Measurements from ENCODE around the gene NT5DC3. TPM values are rescaled to one million over a fixed set of nuclear protein-coding genes. Genes with fewer than 3 reads are reported as not detected.

Gene NT5DC3
- total RNA-seq (6.4 and 6.7 TPM in 2 replicates), polyA plus RNA-seq (1.2 and 1.5 TPM in 2 replicates), polyA minus RNA-seq (2.5 and 3.5 TPM in 2 replicates), Bru-seq, nascent RNA (percentile 61 among the genes with signal in this experiment), BruChase-seq, experiment 1, labeled RNA remaining after a 6-hour chase (percentile 56 among the genes with signal in this experiment), BruChase-seq, experiment 2, labeled RNA remaining after a 2-hour chase (percentile 59 among the genes with signal in this experiment)
- polyA plus RNA-seq (2011; cell fraction: cytosol; rRNA removed), result 1.5 TPM in 2 replicates
- polyA plus RNA-seq (2011; cell fraction: nucleus; rRNA removed), result 2.6 and 3.0 TPM in 2 replicates
- 3.0 and 3.5 TPM in 2 replicates for polyA plus RNA-seq (2012)
- 2.3 TPM for polyA minus RNA-seq (2011; cell fraction: cytosol; rRNA and poly(A)+ RNA removed)
- polyA minus RNA-seq (2011; cell fraction: nucleus; rRNA and poly(A)+ RNA removed), result 2.9 and 5.0 TPM in 2 replicates
- long read RNA-seq, full-length matches to known transcripts, result 2 of 4 reads
- long read RNA-seq, partial matches to known transcripts, result 0 of 4 reads
- long read RNA-seq, other reads (novel, unspliced or antisense), result 2 of 4 reads

- FAIRE-seq (peak; percentile 90), DNase-seq (ENCODE audit: low read depth, low spot score) (peak; percentile 69)
- peak within 1 kb of the TSS; percentile 70 for H3K4me2 ChIP-seq (ENCODE audit: insufficient read depth, low read length)
- TF ChIP-seq CTCF (IDR thresholded peaks at IDR 0.05; ENCODE audit: extremely low read depth in 1 of 2, insufficient read depth in 1 of 2, low read depth in 1 of 2, low read length in 2 of 2) (no peak), MYC (IDR thresholded peaks at IDR 0.05; ENCODE audit: low read depth, low read length) (peak; percentile 82), JUN (IDR thresholded peaks at IDR 0.05; ENCODE audit: borderline replicate concordance, insufficient read depth, insufficient read length, low read depth) (no peak), POLR2A (IDR thresholded peaks at IDR 0.05; ENCODE audit: low read depth, low read length) (peak; percentile 86), FOS (IDR thresholded peaks at IDR 0.05; ENCODE audit: borderline replicate concordance, insufficient read depth, low read length) (no peak), EZH2 (IDR thresholded peaks at IDR 0.05; ENCODE audit: borderline replicate concordance, low read depth, low read length, severe bottlenecking) (no peak), GATA2 (IDR thresholded peaks at IDR 0.05; ENCODE audit: insufficient read depth, insufficient read length, low read depth, low read length) (no peak), POLR2AphosphoS5 (IDR thresholded peaks at IDR 0.05; ENCODE audit: insufficient read depth, low read depth, low read length) (peak; percentile 83), MAX (IDR thresholded peaks at IDR 0.05; ENCODE audit: insufficient read depth, insufficient read length) (peak; percentile 92)
- no TSS peak for BruUV-seq (replicated peaks)
- dilution Hi-C loops (cut with MboI; ENCODE audit: extremely low pct_ligation_motif_present, low sequenced_read_pairs), result no loop called here
- H3K27ac ChIP-seq (ENCODE audit: insufficient read depth, low read depth, low read length), result no peak within 1 kb of the TSS
- peak within 1 kb of the TSS; percentile 48 for H3K9ac ChIP-seq (replicated peaks; ENCODE audit: extremely low read depth, insufficient read depth, low read length)
- ChIA-PET POLR2A (interaction anchor here (0.6 to 1.0 kb wide), 3 partner anchors 40 to 223 kb away, joined by 3 to 8 read pairs (median 3); partner anchors contain the start of gene HCFC2), CTCF (interaction anchor here (0.9 to 1.6 kb wide), 8 partner anchors 19 to 89 kb away, joined by 3 to 5 read pairs (median 3); partner anchors contain the start of gene HSP90B1)
- intact Hi-C loops (cut with micrococcal nuclease), result loop anchor here (1.0 kb wide), 4 partner anchors 36 to 89 kb away; partner anchors contain the start of gene HSP90B1
- H3K79me2 ChIP-seq (ENCODE audit: control insufficient read depth, insufficient read depth, low read length), result peaks cover 9% of the 10 kb centered on the region
- H3K4me1 ChIP-seq (ENCODE audit: control insufficient read depth, extremely low read depth, insufficient read depth, low read length), result peaks cover 11% of the 10 kb centered on the region
- H3K9me3 ChIP-seq (replicated peaks; ENCODE audit: control insufficient read depth, insufficient read depth, low read length), result no peaks in the 10 kb centered on the region
- no peaks in the 10 kb centered on the region for H3K9me1 ChIP-seq (replicated peaks; ENCODE audit: control insufficient read depth, extremely low read depth, insufficient read depth, low read length)
- H4K20me1 ChIP-seq (replicated peaks; ENCODE audit: control insufficient read depth, extremely low read depth, insufficient read depth, low read length), result no peaks in the 10 kb centered on the region
- H3K4me3 ChIP-seq (replicated peaks in 1 of 3; ENCODE audit: insufficient read depth in 1 of 3, low read depth in 1 of 3, low read length in 3 of 3), result peak within 1 kb of the TSS; percentile 72 to 85 (median 75)
- no peaks in the 10 kb centered on the region for H3K27me3 ChIP-seq (ENCODE audit: control insufficient read depth in 2 of 2, insufficient read depth in 2 of 2, low read length in 2 of 2)
- H2AFZ ChIP-seq (ENCODE audit: low read depth, low read length), result peak within 1 kb of the TSS; percentile 92
- no peaks in the 10 kb centered on the region for H3K36me3 ChIP-seq (ENCODE audit: control insufficient read depth in 2 of 2, extremely low read depth in 1 of 2, insufficient read depth in 2 of 2, low read length in 2 of 2)
Observed at GRCh38 chr12:103840876-103841689, at the start of gene NT5DC3. Gene NT5DC3 (minus strand): TSS chr12:103841234. CDS start chr12:103841156, 78 bp downstream.

All from endothelial cell of umbilical vein (primary cell).